GM12892 (cell line): ENCODE data around the gene TBX5. TPM values are rescaled to one million over a fixed set of nuclear protein-coding genes. Genes with fewer than 3 reads are reported as not detected.

ENCODE experiments used
- DNase-seq: peaks from one replicate; pipeline ENCODE4 v3.0.0; 2011; ENCODE audit not compliant: insufficient read length
- FAIRE-seq: peaks from 2 replicates; lab custom pipeline; 2011; peaks lifted over from hg19 to GRCh38; lab: Jason Lieb, UNC
- POLR2A ChIP-seq: IDR thresholded peaks from 2 replicates; pipeline ENCODE4 v1.6.1; 2011; ENCODE audit warnings: low read depth, low read length, control low read depth
- POLR2AphosphoS5 ChIP-seq: IDR thresholded peaks from 2 replicates; pipeline ENCODE4 v1.6.1; 2011; ENCODE audit warnings: low read depth, low read length, control low read depth
- TAF1 ChIP-seq: IDR thresholded peaks from 2 replicates; pipeline ENCODE4 v1.6.1; 2011; ENCODE audit warnings: low read depth, mild to moderate bottlenecking, control low read depth, low read length, borderline replicate concordance
- polyA plus RNA-seq: library from polyadenylated mRNA; unstranded; fragments of >200 nt; gene quantifications from one replicate; pipeline ENCODE4 v1.2.1, GENCODE V29; 2012; ENCODE audit warnings: missing spikeins, inconsistent platforms; ENCODE audit not compliant: missing spikeins

The TBX5 gene
- not detected for polyA plus RNA-seq

GRCh38 chr12:114405519-114406271 is at the start of gene TBX5:
TBX5 (minus strand) TSS chr12:114406144; CDS start chr12:114403898, 2,246 bp downstream.
- DNase-seq (no peak), FAIRE-seq (no peak)
- TF ChIP-seq POLR2AphosphoS5: no peak
- no peak for TF ChIP-seq TAF1
- no peak for TF ChIP-seq POLR2A

DNA sequence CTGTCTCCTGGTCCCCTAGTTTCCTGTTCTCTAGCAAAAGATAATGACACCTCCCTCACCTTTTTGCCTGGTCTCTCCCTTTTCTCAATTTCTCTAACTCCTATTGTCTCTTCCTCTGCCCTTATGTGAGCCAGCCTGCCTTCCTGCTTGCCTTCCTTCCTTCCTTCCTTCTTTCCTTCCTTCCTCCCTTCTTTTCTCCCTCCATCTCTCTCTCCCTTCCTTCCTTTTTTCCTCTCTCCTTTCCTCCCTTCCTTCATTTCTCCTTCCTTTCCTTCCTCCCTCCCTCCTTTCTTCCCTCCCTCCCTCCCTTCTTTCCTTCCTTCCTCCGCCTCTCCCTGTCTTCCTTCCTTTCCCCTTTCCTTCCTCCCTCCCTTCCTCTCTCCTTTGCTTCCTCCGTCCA is 45.7 kb upstream of the TBX5 start:
- FAIRE-seq: no peak
- TF ChIP-seq POLR2A (no peak), TAF1 (no peak), POLR2AphosphoS5 (no peak)
- no peak for DNase-seq

DNA sequence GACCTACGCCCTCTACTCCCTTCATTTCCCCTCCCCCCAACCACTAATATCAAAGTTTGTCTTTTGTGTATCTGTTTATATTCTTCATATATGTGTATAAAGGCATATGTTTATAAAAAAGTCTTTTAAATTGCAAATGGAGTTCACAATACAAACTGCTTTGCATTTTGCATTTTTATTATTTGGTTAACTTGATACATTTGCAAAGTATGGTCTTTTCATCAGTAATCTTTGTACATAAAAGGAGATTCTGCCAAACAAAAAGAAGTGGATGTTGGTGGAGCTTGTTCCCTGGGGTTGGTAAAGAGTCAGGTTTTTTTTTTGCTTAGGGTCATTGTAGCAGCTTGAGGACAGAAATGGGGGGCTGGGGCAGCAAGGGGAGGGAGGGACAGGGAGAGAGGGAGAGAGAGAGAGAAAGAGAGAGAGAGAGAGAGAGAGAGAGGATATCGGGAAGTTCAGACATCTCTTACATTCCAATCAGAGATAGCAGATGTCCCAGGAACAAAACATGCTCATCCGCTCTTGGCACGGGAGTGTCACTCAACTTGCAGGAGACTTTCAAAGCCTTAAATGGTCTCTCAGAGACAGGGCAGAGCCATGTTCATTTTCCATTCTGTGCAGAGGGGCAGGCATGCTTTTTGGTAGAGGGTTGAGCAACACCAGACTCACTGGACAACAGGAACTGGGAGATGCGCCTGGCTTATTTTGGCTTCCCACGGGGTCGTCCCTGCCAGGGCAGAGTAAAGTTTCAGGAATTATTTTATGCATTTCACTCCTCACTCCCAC is 44.8 kb upstream of the TBX5 start:
- DNase-seq: no peak
- no peak for FAIRE-seq
- no peak for TF ChIP-seq POLR2A
- no peak for TF ChIP-seq TAF1
- TF ChIP-seq POLR2AphosphoS5: no peak

- DNase-seq (no peak), FAIRE-seq (no peak)
- TF ChIP-seq POLR2A (no peak), POLR2AphosphoS5 (no peak), TAF1 (no peak)
These were observed 44.1 kb upstream of the TBX5 start for GRCh38 chr12:114450019-114450418.

- TF ChIP-seq POLR2AphosphoS5: no peak
- TF ChIP-seq POLR2A: no peak
- no peak for TF ChIP-seq TAF1
- FAIRE-seq (no peak), DNase-seq (no peak)
These were observed 42.6 kb upstream of the TBX5 start for GRCh38 chr12:114448618-114448933.

DNA sequence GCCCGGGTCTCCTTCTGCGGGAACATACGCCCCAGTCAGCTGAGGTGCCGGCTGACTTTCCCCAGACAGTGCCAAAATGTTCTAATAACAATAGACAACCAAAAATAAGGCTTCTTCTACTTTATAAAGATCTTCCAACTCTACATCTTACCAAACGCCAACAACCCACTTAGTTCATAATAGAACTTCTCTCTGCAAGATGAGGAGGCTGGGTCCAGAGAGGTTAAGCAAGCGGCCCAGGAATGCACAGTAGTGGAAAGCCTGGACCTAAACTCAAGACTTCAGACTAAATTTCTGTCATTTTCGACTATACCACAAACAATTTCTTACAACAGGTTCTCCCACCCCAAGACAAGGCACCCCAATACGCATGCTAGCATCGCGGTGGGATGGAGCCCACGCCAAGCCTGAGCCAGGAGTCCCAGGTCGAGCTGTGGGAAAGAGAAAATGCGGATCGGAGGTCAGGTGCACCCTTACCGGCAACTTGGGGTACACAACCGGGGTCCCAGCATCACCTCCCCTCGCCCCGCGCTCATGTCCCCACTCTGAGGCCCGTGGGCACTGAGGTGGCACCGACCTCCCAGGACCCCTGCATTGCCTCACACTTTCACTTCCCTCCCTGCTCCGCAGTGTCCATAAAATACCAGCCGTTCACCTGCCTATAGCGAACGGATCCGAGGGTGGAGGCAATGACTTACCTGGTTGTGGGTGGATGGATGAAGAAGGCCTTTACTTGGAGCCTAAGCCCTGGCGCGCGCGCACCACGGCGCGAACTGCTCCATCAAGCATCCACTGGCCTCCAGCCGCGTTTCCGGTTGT is 42.1 kb upstream of the TBX5 start:
- DNase-seq (no peak), FAIRE-seq (no peak)
- TF ChIP-seq TAF1 (no peak), POLR2AphosphoS5 (no peak), POLR2A (no peak)

- FAIRE-seq (no peak), DNase-seq (no peak)
- TF ChIP-seq POLR2AphosphoS5 (no peak), POLR2A (no peak), TAF1 (no peak)
These were observed 41.4 kb upstream of the TBX5 start for GRCh38 chr12:114447274-114447716.

- no peak for DNase-seq
- FAIRE-seq: no peak
- TF ChIP-seq POLR2AphosphoS5 (no peak), TAF1 (no peak), POLR2A (no peak)
These were observed 39.7 kb upstream of the TBX5 start for GRCh38 chr12:114445401-114446323.

- no peak for TF ChIP-seq TAF1
- TF ChIP-seq POLR2A: no peak
- TF ChIP-seq POLR2AphosphoS5: no peak
- FAIRE-seq (no peak), DNase-seq (no peak)
These were observed 38.7 kb upstream of the TBX5 start for GRCh38 chr12:114444422-114445279.
